Endometrial microvascular endothelial cells (primary cell): ENCODE results near the gene PARD3B. TPM values are rescaled to one million over a fixed set of nuclear protein-coding genes. Genes with fewer than 3 reads are reported as not detected.

ENCODE experiments used
- in situ Hi-C: cut with HindIII; loops from 2 replicates; pipeline ENCODE4 v1.10.0; 2017; ENCODE audit warnings: low sequenced_read_pairs, low pct_unique_long_range_greater_than_20kb; ENCODE audit errors: inconsistent ontology term
- total RNA-seq: library from RNA; depleted of rRNA; stranded (reverse); fragments of >200 nt; gene quantifications from one replicate; pipeline ENCODE4 v1.2.3, GENCODE V29; 2015; ENCODE audit errors: inconsistent ontology term

Gene PARD3B
- total RNA-seq, 1 donor from 2014 or later: 3.3 TPM

- in situ Hi-C loops: no loop called here
Observed at GRCh38 chr2:205041472-205042130, 496.3 kb downstream of the PARD3B start.

GRCh38 chr2:205043285-205043684 is 498.0 kb downstream of the PARD3B start:
- in situ Hi-C loops: no loop called here

DNA sequence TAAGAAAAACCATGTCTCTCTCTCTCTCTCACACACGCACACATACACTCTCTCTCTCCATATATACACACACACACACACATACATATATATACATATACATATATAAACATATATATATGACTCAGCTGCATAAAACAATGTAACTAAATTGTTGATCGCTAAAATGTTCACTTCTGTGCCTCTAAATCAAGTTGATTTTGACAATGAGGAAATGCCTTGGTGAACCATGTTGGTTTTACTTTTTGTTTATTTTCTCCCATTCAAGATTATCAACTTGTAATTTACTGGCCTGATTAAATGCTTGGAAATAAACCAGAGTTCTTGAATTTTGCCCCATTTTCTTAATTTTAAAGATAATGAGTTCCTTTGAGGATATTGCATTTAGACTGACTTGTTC is 500.4 kb downstream of the PARD3B start:
- in situ Hi-C loops: no loop called here

DNA sequence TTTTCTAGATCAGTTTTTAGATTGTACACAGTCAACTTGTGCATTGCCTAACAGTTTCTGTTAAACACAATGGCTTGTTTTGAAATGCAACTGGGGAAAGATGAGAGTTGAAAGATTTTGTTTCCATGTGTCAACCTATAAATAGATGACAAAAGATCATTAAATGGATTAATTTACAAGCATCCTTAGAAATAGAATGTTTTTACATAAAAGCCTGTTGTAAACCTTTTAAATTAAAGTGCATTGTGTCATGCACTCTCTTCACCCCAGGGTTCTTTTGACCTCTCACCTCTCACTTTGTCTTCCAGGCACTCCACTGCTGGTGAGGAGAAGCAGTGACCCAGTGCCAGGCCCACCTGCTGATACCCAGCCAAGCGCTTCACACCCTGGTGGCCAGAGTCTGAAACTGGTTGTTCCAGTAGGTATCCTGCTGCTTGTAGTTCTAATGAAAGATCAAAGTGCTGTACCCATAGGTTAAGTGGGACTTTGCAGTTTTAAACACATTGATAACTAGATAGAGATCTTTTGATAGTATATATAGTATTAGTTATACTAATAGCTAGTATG is 502.1 kb downstream of the PARD3B start:
- in situ Hi-C loops: no loop called here

GRCh38 chr2:205051417-205051816 is 506.1 kb downstream of the PARD3B start:
- in situ Hi-C loops: no loop called here

- in situ Hi-C loops: no loop called here
Observed at GRCh38 chr2:205052781-205053180, 507.5 kb downstream of the PARD3B start.

DNA sequence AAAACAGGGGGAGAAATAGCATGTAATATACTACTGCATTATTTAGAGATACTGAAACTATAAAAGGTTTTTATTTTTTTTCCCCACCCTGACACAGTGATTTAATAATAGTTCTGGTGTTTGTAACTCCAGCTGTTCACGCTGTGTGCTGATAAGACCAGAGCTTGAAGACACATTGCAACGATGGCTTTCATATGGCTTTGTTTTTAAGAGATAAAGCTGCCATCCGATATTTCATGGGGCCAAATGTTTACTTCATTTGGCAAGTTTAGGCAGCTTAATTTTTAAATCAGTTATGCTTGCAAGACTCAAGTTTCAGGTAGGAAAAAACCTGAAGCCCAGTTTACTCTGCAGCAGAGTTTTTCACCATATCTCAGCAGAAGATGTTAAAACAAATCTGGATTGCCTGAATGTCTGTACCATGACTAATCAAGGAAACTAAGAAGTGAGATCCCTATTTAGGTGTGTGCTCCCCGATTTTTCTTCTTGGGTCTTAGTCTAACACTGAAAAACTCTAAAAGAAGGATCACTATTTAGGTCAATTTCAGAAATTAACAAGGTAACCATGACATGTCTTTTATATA is 508.6 kb downstream of the PARD3B start:
- in situ Hi-C loops: no loop called here

DNA sequence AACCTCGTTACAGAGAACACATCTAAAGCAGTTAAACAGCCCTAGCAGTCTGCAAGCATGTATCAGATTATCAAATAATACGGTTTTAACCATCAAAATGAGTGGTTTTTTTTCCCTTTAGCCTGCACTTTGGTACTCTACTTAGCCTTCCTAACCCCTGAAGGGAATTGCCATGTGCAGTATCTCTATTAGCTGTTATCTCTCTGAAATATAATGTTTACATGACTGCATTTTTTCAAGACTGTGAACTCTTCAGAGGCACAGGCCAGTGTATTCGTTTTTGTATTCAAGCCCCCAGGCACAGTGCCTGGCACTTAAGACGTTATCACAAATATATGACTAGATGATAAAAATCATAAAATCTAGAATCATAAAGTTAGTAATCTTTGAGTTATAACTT is 509.5 kb downstream of the PARD3B start:
- in situ Hi-C loops: no loop called here

- in situ Hi-C loops: no loop called here
Observed at GRCh38 chr2:205055251-205055650, 510.0 kb downstream of the PARD3B start.

DNA sequence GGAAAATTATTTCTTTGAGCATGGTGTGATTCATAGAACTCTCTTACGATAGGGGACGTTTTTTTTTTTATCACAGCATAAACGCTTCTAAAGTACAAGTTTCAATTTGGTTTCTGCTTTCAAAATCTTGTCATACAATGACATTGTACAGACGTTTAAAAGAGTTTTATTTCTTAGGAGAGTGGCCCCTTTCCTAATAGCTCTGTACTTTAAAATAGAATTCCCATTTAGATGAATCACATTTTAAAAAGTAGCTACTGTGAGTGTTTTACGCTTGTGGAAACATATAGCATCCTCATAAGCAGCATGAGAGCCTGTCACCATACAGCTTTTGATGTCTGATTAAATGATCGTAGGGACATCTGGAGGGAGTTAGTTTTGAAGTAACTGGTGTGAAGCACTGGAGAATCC is 510.9 kb downstream of the PARD3B start:
- in situ Hi-C loops: no loop called here

- in situ Hi-C loops: no loop called here
Observed at GRCh38 chr2:205058409-205058808, 513.1 kb downstream of the PARD3B start.

GRCh38 chr2:205060269-205060668 is 515.0 kb downstream of the PARD3B start:
- in situ Hi-C loops: no loop called here

GRCh38 chr2:205066081-205066480 is 520.8 kb downstream of the PARD3B start:
- in situ Hi-C loops: no loop called here

GRCh38 chr2:205069928-205070327 is 524.7 kb downstream of the PARD3B start:
- in situ Hi-C loops: no loop called here

DNA sequence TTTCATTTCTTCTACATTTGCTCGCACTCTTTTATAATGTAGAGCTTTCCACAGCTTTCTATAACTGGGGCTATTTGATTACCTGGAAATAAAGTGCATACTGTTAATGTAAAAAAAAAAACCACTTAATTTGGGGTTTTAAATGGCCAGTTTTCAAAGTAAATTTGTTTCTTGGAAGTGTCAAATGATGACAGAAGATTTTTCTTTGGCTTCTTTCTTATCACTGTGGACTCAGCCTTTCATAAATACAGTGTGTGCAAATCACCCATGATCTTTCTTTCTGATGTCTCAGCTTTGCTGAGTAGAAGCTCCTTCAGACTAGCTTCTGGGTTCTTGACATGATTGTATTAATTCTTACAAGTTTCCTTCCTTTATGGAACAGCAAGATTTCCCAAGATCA is 525.6 kb downstream of the PARD3B start:
- in situ Hi-C loops: no loop called here

- in situ Hi-C loops: no loop called here
Observed at GRCh38 chr2:205073433-205074020, 528.3 kb downstream of the PARD3B start.

DNA sequence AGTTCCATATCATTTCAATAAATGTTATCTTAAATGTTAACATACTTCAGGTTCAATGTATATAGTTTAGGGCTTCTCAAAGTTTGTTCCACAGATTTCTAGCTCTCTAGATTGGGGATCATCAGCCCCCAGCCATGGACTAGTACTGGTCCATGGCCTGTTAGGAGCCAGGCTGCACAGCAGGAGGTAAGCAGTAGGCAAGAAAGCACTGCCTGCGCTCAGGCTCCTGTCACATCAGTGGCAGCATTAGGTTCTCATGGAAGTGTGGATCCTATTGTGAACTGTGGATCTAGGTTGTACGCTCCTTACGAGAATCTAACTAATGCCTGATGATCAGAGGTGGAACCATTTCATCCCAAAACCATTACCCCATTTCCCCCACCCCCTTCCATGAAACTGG is 531.1 kb downstream of the PARD3B start:
- in situ Hi-C loops: no loop called here

DNA sequence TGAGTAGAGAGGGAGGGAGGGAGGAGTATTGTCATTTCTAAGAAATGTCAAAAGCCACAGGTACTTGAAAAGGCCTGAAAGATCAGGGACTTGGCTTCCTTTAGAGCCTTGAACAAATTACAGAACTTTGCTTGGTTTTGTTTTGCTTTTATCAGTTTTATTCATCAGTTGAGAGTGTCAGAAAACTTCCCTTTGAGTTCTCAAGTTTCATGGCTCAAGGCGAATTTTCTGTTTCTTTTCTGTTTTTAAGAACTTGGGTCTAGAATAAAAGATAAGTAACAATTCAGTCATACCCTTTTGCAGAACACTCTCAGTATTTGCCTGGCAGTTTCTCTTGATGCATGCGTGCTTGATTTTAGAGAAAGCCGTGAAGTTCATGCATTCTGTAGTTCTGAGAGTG is 531.9 kb downstream of the PARD3B start:
- in situ Hi-C loops: no loop called here

GRCh38 chr2:205078762-205079161 is 533.5 kb downstream of the PARD3B start:
- in situ Hi-C loops: no loop called here

DNA sequence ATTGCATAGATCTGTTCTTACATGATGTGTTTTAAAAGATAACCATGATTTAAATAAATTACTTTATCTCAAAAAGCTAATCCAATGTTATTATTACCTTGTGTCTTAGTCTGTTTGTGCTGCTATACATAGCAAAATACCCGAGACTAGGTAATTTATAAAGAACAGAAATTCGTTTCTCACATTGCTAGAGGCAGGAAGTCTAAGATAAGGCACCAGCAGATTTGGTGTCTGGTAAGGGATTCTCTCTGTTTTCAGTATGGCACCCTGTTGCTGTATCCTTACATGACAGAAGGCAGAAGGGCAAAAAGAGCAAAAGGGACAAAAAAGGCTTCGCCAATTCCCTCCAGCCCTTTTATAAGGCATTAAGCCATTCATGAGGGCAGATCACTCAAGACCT is 533.9 kb downstream of the PARD3B start:
- in situ Hi-C loops: no loop called here
